CD8-positive, alpha-beta memory T cell (primary cell): ENCODE data around the gene ZSWIM5. TPM values are rescaled to one million over a fixed set of nuclear protein-coding genes. Genes with fewer than 3 reads are reported as not detected.
"Not testable (repeated sequence)": the region's sequence is repeated elsewhere in the genome, so short reads cannot be mapped to it uniquely, and the experiment has no call there.

Experiments used
- CTCF ChIA-PET: fragments of 350-600 bp; sonication (Branson Sonifier 250); formaldehyde crosslinking; loops from one replicate; lab custom pipeline; 2021; ENCODE audit warnings: antibody characterized with exemption; lab: Charles Lee
- POLR2A ChIA-PET: fragments of 350-600 bp; sonication (Branson Sonifier 250); formaldehyde crosslinking; loops from one replicate; lab custom pipeline; 2021; ENCODE audit warnings: antibody characterized with exemption; lab: Charles Lee
- DNase-seq, 5 donors: peaks; one replicate each; pipeline versions ENCODE4 v3.0.0 to v3.0.0-alpha.2; 2020 to 2022; ENCODE audit warnings: mixed read lengths in 1 of 5
- H3K27ac ChIP-seq: one replicate; pipeline ENCODE4 v1.7.0; 2013; ENCODE audit warnings: low read depth, mild to moderate bottlenecking, low read length, moderate library complexity
- H3K27me3 ChIP-seq: 2 replicates; pipeline ENCODE4 v1.7.0; 2013; ENCODE audit warnings: low read length, mild to moderate bottlenecking; ENCODE audit not compliant: insufficient read depth, poor library complexity, severe bottlenecking
- H3K36me3 ChIP-seq: 2 replicates; pipeline ENCODE4 v1.7.0; 2013; ENCODE audit warnings: mild to moderate bottlenecking, low read length, moderate library complexity; ENCODE audit not compliant: insufficient read depth
- H3K4me1 ChIP-seq: 2 replicates; pipeline ENCODE4 v1.7.0; 2013; ENCODE audit warnings: mild to moderate bottlenecking, low read length, moderate library complexity; ENCODE audit not compliant: insufficient read depth
- H3K4me3 ChIP-seq: 2 replicates; pipeline ENCODE4 v1.7.0; 2013; ENCODE audit warnings: mild to moderate bottlenecking, low read length
- H3K9me3 ChIP-seq: 2 replicates; pipeline ENCODE4 v1.7.0; 2013; ENCODE audit warnings: mild to moderate bottlenecking, low read length
- H3K27ac Mint-ChIP-seq, 8 donors: one replicate each; pipeline ENCODE4 v1.8.0; 2020 to 2021; ENCODE audit warnings: mixed read lengths in 8 of 8, mild to moderate bottlenecking in 6 of 8, inconsistent platforms in 3 of 8, moderate library complexity in 3 of 8
- H3K27me3 Mint-ChIP-seq, 2 donors: one replicate each; pipeline ENCODE4 v1.8.0; 2020 to 2021; ENCODE audit warnings: mixed read lengths in 2 of 2, mild to moderate bottlenecking in 1 of 2, moderate library complexity in 1 of 2
- H3K36me3 Mint-ChIP-seq, 3 donors: one replicate each; pipeline ENCODE4 v1.8.0; 2020 to 2021; ENCODE audit warnings: mixed read lengths in 3 of 3, inconsistent platforms in 1 of 3, mild to moderate bottlenecking in 1 of 3
- H3K4me1 Mint-ChIP-seq, 3 donors: one replicate each; pipeline ENCODE4 v1.8.0; 2020 to 2021; ENCODE audit warnings: mixed read lengths in 3 of 3, inconsistent platforms in 1 of 3, mild to moderate bottlenecking in 1 of 3
- H3K4me3 Mint-ChIP-seq, 7 donors: one replicate each; pipeline ENCODE4 v1.8.0; 2020 to 2021; ENCODE audit warnings: mixed read lengths in 7 of 7, mild to moderate bottlenecking in 6 of 7, moderate library complexity in 4 of 7, inconsistent platforms in 2 of 7
- H3K9me3 Mint-ChIP-seq, 5 donors: one replicate each; pipeline ENCODE4 v1.8.0; 2020 to 2022; ENCODE audit warnings: mixed read lengths in 5 of 5, mild to moderate bottlenecking in 3 of 5, moderate library complexity in 2 of 5, inconsistent platforms in 1 of 5
- polyA plus RNA-seq: library from polyadenylated mRNA; unstranded; fragments of 300-500 nt; fragmentation: Illumina TruSeq; gene quantifications from one replicate; pipeline ENCODE4 v1.2.3, GENCODE V29; 2021
- total RNA-seq, 2 experiments: library from RNA; stranded (reverse); gene quantifications; one replicate each; pipeline ENCODE4 v1.2.3, GENCODE V29; 2021

Gene ZSWIM5
- total and polyA plus RNA-seq, 3 experiments from 2014 or later: 0.69 to 1.4 (median 1.3) TPM

- peaks cover 53% of the 10 kb centered on the region for H3K36me3 ChIP-seq
- CTCF ChIA-PET: interaction anchor here (0.9 to 1.5 kb wide), 2 partner anchors 10 to 15 kb away, joined by 3 to 8 read pairs; no protein-coding TSS in a partner anchor
- DNase-seq: no peak
- H3K9me3 Mint-ChIP-seq: no peaks in the 10 kb centered on the region
- peaks cover 5 to 17% (median 12%) of the 10 kb centered on the region in 3 donors for H3K4me1 Mint-ChIP-seq
- POLR2A ChIA-PET: no interaction called here
- no peak overlapping the region for H3K27ac ChIP-seq
- H3K4me1 ChIP-seq: no peaks in the 10 kb centered on the region
- peak overlapping the region in 1 of 8 donors; percentile 23 for H3K27ac Mint-ChIP-seq
- H3K27me3 Mint-ChIP-seq: peaks cover 0 to 3% of the 10 kb centered on the region in 2 donors
- no peaks in the 10 kb centered on the region for H3K27me3 ChIP-seq
- H3K4me3 ChIP-seq: no peak overlapping the region
- no peaks in the 10 kb centered on the region for H3K9me3 ChIP-seq
- peaks cover 5 to 77% (median 30%) of the 10 kb centered on the region in 3 donors for H3K36me3 Mint-ChIP-seq
- peak overlapping the region in 1 of 7 donors; percentile 82 for H3K4me3 Mint-ChIP-seq
Observed at GRCh38 chr1:45003741-45004140, 202.7 kb downstream of the ZSWIM5 start.

GRCh38 chr1:45002650-45003645 lies 203.5 kb downstream of the ZSWIM5 start:
- Histone ChIP-seq H3K9me3 (no peaks in the 10 kb centered on the region), H3K36me3 (peaks cover 45% of the 10 kb centered on the region), H3K4me3 (no peak overlapping the region), H3K27me3 (no peaks in the 10 kb centered on the region), H3K4me1 (no peaks in the 10 kb centered on the region), H3K27ac (no peak overlapping the region)
- ChIA-PET CTCF (interaction anchor here (0.9 kb wide), 1 partner anchor 14 kb away, joined by 3 read pairs; no protein-coding TSS in a partner anchor), POLR2A (interaction anchor here (1.2 kb wide), 1 partner anchor 9 kb away, joined by 3 read pairs; the partner anchor contains the start of gene HECTD3)
- H3K27ac Mint-ChIP-seq: peak overlapping the region in 4 of 8 donors; percentile 1 to 87 (median 12)
- DNase-seq: no peak
- no peaks in the 10 kb centered on the region for H3K9me3 Mint-ChIP-seq
- H3K4me1 Mint-ChIP-seq: peaks cover 4 to 12% (median 5%) of the 10 kb centered on the region in 3 donors
- peaks cover 0 to 3% of the 10 kb centered on the region in 2 donors for H3K27me3 Mint-ChIP-seq
- H3K36me3 Mint-ChIP-seq: peaks cover 5 to 69% (median 29%) of the 10 kb centered on the region in 3 donors
- peak overlapping the region in 1 of 7 donors; percentile 82 for H3K4me3 Mint-ChIP-seq

GRCh38 chr1:45001576-45001975 lies 204.8 kb downstream of the ZSWIM5 start:
- POLR2A ChIA-PET: interaction anchor here (1.2 kb wide), 1 partner anchor 10 kb away, joined by 3 read pairs; the partner anchor contains the start of gene HECTD3
- H3K36me3 ChIP-seq: peaks cover 31% of the 10 kb centered on the region
- H3K27me3 ChIP-seq, H3K9me3 Mint-ChIP-seq, H3K4me3 ChIP-seq, H3K4me3 Mint-ChIP-seq, H3K9me3 ChIP-seq, H3K4me1 ChIP-seq, H3K27me3 Mint-ChIP-seq, H3K27ac ChIP-seq, DNase-seq, CTCF ChIA-PET: not testable (repeated sequence)
- peaks cover 4 to 12% (median 5%) of the 10 kb centered on the region in 3 donors for H3K4me1 Mint-ChIP-seq
- peaks cover 5 to 55% (median 22%) of the 10 kb centered on the region in 3 donors for H3K36me3 Mint-ChIP-seq
- peak overlapping the region in 1 of 8 donors; percentile 8 for H3K27ac Mint-ChIP-seq

GRCh38 chr1:45001011-45001481 lies 205.4 kb downstream of the ZSWIM5 start:
- H3K27me3 Mint-ChIP-seq: peaks cover 0 to 3% of the 10 kb centered on the region in 2 donors
- H3K27ac ChIP-seq: no peak overlapping the region
- no peak for DNase-seq
- H3K4me3 Mint-ChIP-seq: peak overlapping the region in 1 of 7 donors; percentile 27
- no peaks in the 10 kb centered on the region for H3K9me3 Mint-ChIP-seq
- ChIA-PET POLR2A (interaction anchor here (1.1 kb wide), 1 partner anchor 10 kb away, joined by 3 read pairs; the partner anchor contains the start of gene HECTD3), CTCF (no interaction called here)
- H3K9me3 ChIP-seq: no peaks in the 10 kb centered on the region
- H3K4me3 ChIP-seq: no peak overlapping the region
- peaks cover 4 to 12% (median 5%) of the 10 kb centered on the region in 3 donors for H3K4me1 Mint-ChIP-seq
- H3K27me3 ChIP-seq: no peaks in the 10 kb centered on the region
- H3K36me3 Mint-ChIP-seq: peaks cover 5 to 50% (median 22%) of the 10 kb centered on the region in 3 donors
- peak overlapping the region in 5 of 8 donors; percentile 0 to 87 (median 23) for H3K27ac Mint-ChIP-seq
- H3K4me1 ChIP-seq: no peaks in the 10 kb centered on the region
- peaks cover 29% of the 10 kb centered on the region for H3K36me3 ChIP-seq

GRCh38 chr1:44999232-44999631 lies 207.2 kb downstream of the ZSWIM5 start:
- peaks cover 16% of the 10 kb centered on the region for H3K36me3 ChIP-seq
- no peak overlapping the region for H3K4me3 ChIP-seq
- Mint-ChIP-seq H3K27me3 (peaks cover under 1 to 1% of the 10 kb centered on the region in 2 donors), H3K27ac (peak overlapping the region in 1 of 8 donors; percentile 14), H3K9me3 (no peaks in the 10 kb centered on the region), H3K4me3 (no peak overlapping the region), H3K4me1 (peaks cover 3 to 8% (median 4%) of the 10 kb centered on the region in 3 donors), H3K36me3 (peaks cover 5 to 32% (median 10%) of the 10 kb centered on the region in 3 donors)
- DNase-seq: no peak
- H3K9me3 ChIP-seq: no peaks in the 10 kb centered on the region
- no peaks in the 10 kb centered on the region for H3K27me3 ChIP-seq
- POLR2A ChIA-PET: interaction anchor here (0.5 to 0.9 kb wide), 2 partner anchors 12 to 36 kb away, joined by 3 to 4 read pairs; partner anchors contain the start of genes HECTD3 and UROD
- CTCF ChIA-PET: no interaction called here
- no peaks in the 10 kb centered on the region for H3K4me1 ChIP-seq
- no peak overlapping the region for H3K27ac ChIP-seq

- H3K27ac ChIP-seq: no peak overlapping the region
- H3K9me3 ChIP-seq: no peaks in the 10 kb centered on the region
- no peaks in the 10 kb centered on the region for H3K36me3 ChIP-seq
- no peak for DNase-seq
- H3K4me3 ChIP-seq: no peak overlapping the region
- no peaks in the 10 kb centered on the region for H3K27me3 ChIP-seq
- Mint-ChIP-seq H3K4me1 (peaks cover 0 to 4% (median under 1%) of the 10 kb centered on the region in 3 donors), H3K27me3 (peaks cover 2 to 6% of the 10 kb centered on the region in 2 donors), H3K4me3 (no peak overlapping the region), H3K27ac (no peak overlapping the region), H3K9me3 (no peaks in the 10 kb centered on the region), H3K36me3 (no peaks in the 10 kb centered on the region)
- POLR2A ChIA-PET: no interaction called here
- no peaks in the 10 kb centered on the region for H3K4me1 ChIP-seq
- CTCF ChIA-PET: no interaction called here
Observed at GRCh38 chr1:44995467-44996238, 210.8 kb downstream of the ZSWIM5 start.

GRCh38 chr1:44994309-44994898 lies 212.0 kb downstream of the ZSWIM5 start:
- Mint-ChIP-seq H3K4me1 (no peaks in the 10 kb centered on the region), H3K9me3 (no peaks in the 10 kb centered on the region), H3K36me3 (no peaks in the 10 kb centered on the region), H3K27me3 (peaks cover 2 to 6% of the 10 kb centered on the region in 2 donors), H3K4me3 (no peak overlapping the region), H3K27ac (no peak overlapping the region)
- no peaks in the 10 kb centered on the region for H3K36me3 ChIP-seq
- no peaks in the 10 kb centered on the region for H3K4me1 ChIP-seq
- no peak for DNase-seq
- H3K27me3 ChIP-seq: no peaks in the 10 kb centered on the region
- H3K27ac ChIP-seq: no peak overlapping the region
- CTCF ChIA-PET: no interaction called here
- H3K9me3 ChIP-seq: no peaks in the 10 kb centered on the region
- POLR2A ChIA-PET: no interaction called here
- no peak overlapping the region for H3K4me3 ChIP-seq
